GM18520 (cell line): ENCODE measurements around the gene LSM14B.

Experiments used
- ATAC-seq: cut with Tn5 transposase; IDR thresholded peaks from one replicate; pipeline ENCODE4 v1.9.1; 2021; ENCODE audit not compliant: unreplicated experiment

Gene LSM14B

DNA sequence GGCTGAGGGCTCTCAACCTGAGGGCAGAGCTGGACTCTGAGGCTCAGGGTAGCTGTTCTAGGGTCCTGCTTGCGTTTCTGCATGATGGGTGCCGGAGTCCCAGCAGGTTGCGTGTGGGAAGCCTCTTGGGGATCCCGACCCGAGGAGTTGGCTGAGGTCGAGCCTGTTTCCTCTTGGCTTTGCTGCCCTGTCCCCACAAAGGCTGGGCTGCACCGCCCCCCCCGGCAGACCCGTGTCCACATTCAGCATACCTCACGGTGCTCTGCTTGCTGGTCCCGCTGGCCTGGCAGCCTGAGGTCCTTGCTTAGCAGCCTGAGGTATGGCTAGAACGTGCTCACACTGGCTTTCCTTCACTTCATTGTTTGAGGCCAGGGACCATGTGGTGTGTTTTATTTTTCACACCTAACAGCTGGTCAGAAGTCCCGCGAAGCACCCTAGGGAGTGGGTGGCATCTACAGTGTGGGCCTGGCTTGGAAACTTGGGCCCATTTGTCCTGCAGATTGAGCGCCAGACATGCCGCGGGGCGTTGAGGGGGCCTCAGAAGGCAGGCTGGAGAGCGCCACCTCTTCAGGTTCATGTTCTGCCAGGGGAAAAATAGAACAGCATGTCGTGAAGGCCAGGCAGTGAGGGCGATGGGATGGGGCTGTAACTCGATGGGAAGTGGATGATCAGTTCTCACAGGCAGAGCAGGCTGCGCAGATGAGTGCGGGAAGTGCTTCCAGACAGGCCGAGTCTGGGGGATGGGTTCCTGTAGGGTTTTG lies 9.5 kb downstream of the LSM14B start:
- no peak for ATAC-seq

GRCh38 chr20:62132421-62132820 lies 10.1 kb downstream of the LSM14B start:
- ATAC-seq: no peak

DNA sequence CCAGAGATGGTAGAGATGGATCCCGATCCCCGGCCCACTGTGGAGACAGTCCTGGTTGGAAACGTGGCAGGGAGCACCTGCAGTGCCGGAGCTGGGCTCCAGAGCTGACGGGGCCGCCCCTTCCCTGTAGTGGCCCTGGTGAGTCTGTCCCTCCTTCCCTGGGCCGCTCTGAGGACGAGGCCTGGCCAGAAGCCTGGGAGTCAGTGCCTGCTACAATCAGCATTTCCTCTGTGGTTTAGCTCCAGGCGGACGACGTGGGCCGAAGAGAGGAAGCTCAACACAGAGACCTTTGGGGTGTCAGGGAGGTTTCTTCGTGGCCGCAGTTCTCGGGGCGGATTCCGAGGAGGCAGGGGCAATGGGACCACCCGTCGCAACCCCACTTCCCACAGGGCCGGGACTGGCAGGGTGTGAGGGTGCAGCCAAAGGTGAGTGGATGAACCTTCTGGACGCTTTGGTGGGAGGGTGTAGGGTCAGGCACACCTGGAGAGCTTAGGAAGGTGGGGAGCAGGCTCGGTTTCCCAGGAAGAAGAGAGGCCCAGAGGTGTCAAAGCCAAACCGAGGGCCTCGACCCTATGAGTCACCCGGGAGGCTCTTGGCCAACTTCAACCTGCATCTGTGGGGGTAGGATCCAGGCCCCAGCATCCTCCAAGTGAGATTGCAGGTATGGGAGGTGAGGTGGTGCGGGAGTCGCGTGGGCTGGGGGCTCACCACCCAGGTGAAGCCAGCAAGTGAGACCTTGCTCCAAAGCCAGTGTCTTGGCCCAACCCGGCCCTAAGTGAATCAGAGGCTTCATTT lies 11.0 kb downstream of the LSM14B start:
- ATAC-seq: no peak

DNA sequence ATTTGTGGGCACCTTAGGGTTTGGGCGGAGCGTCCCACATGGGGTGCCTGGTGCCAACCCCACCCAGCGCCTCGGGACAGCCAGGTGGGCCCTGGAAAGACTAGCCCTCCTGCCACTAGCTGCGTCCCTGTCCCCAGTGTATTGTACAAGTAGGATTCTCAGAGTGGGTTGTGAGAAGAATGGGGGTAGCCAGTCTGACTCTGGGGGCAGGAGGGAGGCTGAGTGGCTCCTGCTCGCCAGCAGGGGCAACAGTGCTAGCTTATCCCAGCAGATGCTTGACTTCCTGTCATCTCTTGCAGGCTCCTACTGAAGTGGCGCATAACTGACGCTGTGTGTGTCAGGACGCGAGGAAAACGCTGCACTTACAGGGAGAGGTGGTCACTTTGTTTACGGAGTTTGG lies 11.6 kb downstream of the LSM14B start:
- ATAC-seq: no peak

DNA sequence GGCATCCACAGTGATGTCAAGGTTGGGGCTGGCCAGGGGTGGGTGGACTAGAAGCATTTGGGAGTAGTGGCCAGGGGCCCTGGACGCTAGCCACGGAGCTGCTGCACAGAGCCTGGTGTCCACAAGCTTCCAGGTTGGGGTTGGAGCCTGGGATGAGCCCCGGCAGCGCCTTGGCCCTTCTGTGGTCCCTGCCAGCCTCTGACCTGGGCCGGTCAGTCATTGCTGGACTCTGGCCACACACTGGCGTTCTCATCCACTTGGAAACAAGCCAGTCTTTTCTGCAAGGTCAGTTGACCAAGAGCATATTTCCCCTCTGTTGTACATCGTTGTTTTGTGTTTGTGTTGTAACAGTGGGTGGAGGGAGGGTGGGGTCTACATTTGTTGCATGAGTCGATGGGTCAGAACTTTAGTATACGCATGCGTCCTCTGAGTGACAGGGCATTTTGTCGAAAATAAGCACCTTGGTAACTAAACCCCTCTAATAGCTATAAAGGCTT lies 12.5 kb downstream of the LSM14B start:
- no peak for ATAC-seq

- ATAC-seq: no peak
Observed at GRCh38 chr20:62135573-62136266, 13.4 kb downstream of the LSM14B start.

DNA sequence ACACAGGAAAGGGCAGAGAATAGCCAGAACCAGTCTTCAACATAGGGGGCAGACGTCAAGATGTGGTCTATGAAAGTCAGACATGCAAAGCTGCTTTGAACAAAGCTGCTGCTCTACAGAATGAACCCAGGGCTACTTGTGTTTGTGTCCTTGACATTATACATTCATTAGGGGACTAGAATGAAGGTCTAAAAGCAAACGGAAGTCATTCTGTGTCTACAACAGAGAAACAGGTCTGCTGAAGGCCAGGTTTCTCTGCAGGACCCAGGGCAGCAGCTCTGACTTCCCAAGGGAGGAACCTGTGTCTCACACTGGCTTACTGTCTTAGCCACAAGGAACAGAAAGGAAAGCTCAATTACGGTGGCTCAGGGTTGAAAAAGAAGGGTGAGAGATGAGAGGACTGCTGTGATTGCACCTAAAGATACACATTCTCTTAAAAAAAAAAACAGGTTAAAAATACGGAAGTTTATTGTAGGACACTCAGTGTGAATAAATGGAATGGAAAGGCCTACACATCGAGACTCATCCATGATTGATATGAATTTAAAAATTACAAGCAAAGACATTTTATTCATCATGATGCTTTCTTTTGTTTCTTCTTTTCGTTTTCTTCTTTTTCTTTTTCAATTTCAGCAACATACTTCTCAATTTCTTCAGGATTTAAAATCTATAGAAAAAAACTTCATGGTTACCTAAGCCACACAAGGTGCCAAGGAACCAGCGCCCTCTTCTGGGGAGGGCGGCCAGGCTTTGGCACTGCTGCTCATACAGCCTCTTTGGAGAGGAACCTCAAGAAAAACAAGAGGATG lies 14.2 kb downstream of the LSM14B start:
- no peak for ATAC-seq

DNA sequence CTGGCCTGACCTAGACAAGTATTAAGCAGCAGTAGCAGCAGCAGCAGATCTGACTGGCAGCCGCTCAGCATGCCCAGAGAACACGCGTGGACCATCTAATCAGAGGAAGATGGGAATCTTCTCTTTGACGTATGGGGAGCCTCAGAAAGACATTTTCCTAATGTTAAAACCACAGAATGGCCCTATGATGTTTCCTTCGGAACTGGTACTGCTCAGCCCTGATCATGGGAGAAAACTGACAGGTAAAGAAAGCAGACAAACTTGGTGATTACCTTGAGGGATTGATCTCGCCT lies 14.8 kb downstream of the LSM14B start:
- no peak for ATAC-seq

DNA sequence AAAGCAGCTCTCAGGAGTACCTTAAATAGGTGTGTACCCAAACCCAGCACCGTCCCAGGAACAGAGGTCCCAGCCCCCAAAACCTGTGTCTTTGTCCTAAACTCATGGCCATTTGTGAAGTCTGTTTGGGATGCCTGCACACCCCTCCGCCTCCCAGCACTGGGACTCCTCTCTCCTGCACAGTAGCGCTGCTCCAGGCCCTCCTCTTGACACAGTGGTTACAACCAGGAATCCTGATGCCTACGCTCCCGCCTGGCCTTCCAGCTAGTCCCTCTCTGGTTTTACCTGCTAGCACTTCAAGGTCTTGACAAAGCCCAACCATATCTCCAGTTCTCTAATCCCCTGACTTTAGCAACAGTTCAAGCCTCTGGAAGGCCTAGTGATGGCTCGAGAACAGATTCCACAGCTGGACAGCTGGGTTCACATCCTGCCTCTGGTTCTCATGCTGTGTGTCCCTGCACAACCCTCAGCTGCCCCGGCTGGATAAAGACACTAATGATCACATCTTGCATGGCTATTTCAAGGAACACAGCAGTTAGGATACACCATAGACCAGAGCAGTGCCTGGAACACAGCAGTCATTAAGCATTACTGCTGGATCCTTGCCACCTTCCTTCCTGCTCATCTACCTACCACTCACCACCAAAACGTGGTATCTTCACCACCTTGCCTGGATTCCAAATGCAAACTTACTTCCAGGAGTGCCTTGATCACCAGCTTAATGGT lies 15.4 kb downstream of the LSM14B start:
- no peak for ATAC-seq

GRCh38 chr20:62138204-62138543 lies 15.9 kb downstream of the LSM14B start:
- ATAC-seq: no peak

- no peak for ATAC-seq
Observed at GRCh38 chr20:62138912-62139311, 16.6 kb downstream of the LSM14B start.

GRCh38 chr20:62139636-62140035 lies 17.4 kb downstream of the LSM14B start:
- no peak for ATAC-seq

DNA sequence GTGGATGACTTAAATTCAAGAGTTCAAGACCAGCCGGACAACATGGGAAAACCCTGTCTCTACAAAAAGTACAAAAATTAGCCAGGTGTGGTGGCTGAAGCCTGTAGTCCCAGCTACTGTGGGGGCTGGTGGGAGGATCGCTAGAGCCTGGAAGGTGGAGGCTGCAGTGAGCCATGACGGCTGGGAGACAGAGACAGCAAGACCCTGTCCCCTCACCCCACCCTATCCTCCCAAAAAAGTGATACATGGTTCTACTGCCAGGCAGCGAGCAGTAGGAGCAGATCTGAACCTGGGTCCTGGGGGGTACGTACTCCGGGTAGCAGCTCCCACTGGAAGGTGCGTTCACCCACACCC lies 18.7 kb downstream of the LSM14B start:
- ATAC-seq: no peak

GRCh38 chr20:62141397-62142251 lies 19.3 kb downstream of the LSM14B start:
- no peak for ATAC-seq

DNA sequence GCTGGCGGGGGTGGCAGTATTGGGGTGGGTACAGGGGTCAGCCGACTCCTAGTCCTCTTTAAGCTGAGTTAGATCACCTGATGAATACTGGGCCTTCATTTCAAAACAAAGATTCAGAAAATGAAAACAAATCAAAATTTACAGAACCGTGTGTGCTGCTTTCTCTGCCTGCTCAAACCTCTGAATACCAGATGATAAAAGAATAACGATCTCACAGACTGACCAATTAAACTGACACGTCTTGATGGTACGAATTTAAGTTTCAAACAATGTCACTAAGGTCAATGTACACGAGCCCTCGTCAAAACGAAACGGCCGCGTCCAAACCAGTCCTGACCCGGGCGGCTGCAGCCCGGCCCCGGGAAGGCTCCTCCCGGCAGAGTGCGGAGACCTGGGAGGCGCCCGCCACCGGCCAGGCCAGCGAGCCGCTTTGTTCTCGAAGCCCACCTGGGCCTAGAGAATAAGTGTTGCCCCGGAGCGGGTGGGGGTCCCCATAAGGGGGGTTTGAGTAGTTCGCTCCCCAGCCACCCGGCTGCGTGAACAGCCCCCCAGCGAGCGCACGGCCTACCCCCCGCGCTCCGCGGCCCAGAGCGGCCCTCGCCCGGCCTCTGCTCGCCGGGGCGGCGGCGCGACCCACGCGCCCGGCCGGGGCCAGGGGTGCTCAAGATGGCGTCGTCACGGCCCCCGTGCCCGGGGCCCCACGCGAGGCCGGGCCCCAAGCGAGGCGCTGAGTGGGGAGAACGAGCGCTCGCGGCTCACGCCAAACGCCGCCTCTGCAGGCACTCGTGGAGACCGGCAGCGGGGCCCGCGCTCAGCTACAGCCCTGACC lies 20.2 kb downstream of the LSM14B start:
- ATAC-seq: peak; percentile 8

GRCh38 chr20:62143081-62143956 lies 21.0 kb downstream of the LSM14B start, which contains the start of the genes PSMA7 and SS18L1:
Gene PSMA7, minus strand, starts transcription at chr20:62143394. Its CDS starts 91 bp downstream, at chr20:62143303.
Gene SS18L1, plus strand, starts transcription at chr20:62143769. Its CDS starts 52 bp downstream, at chr20:62143821.
- ATAC-seq: peak; percentile 70

GRCh38 chr20:62143957-62144825 lies 21.9 kb downstream of the LSM14B start:
- ATAC-seq: no peak
